IMR-90 (cell line): ENCODE results near the gene DEFB123. TPM values are rescaled to one million over a fixed set of nuclear protein-coding genes. Genes with fewer than 3 reads are reported as not detected.
A peak's percentile ranks its signal among the peaks of the same experiment; 100 is the strongest.

Source experiments
- ATAC-seq: fragments of 200-7000 bp; cut with Tn5 transposase; 2 replicates; pipeline ENCODE4 v1.9.1; 2020; ENCODE audit warnings: low read depth, mild to moderate bottlenecking, moderate library complexity
- BruUV-seq: library from RNA; stranded (reverse); fragments of 400-500 nt; replicated peaks from 2 replicates; lab custom pipeline; 2021; lab: Mats Ljungman, UMichigan
- CTCF ChIA-PET: fragments of 300-600 bp; formaldehyde crosslinking; extraction: SDS; loops from one replicate; lab custom pipeline; 2021; ENCODE audit warnings: antibody characterized with exemption; lab: Yijun Ruan, JAX
- POLR2A ChIA-PET: fragments of 300-600 bp; sonication (Branson Sonifier 250); formaldehyde crosslinking; loops from one replicate; lab custom pipeline; 2022; ENCODE audit warnings: antibody characterized with exemption; ENCODE audit not compliant: unreplicated experiment; lab: Charles Lee
- DNase-seq: peaks from one replicate; pipeline ENCODE4 v3.0.0; 2013
- H2AFZ ChIP-seq: replicated peaks from 2 replicates; pipeline ENCODE3; 2013; ENCODE audit warnings: low read length, mild to moderate bottlenecking; ENCODE audit not compliant: poor library complexity
- H2AK5ac ChIP-seq: 2 replicates; pipeline ENCODE4 v1.6.1; 2013; ENCODE audit warnings: low read depth, low read length, inconsistent platforms
- H2AK9ac ChIP-seq: replicated peaks from 2 replicates; pipeline ENCODE3; 2013; ENCODE audit warnings: mild to moderate bottlenecking, low read depth, low read length, moderate library complexity; ENCODE audit not compliant: poor library complexity
- H2BK120ac ChIP-seq: 2 replicates; pipeline ENCODE4 v1.6.1; 2013; ENCODE audit warnings: low read depth, low read length, inconsistent platforms
- H2BK15ac ChIP-seq: 3 replicates; pipeline ENCODE4 v1.6.1; 2013; ENCODE audit warnings: low read depth, low read length, inconsistent platforms
- H2BK20ac ChIP-seq: 2 replicates; pipeline ENCODE4 v1.6.1; 2013; ENCODE audit warnings: low read depth, mild to moderate bottlenecking, inconsistent platforms, low read length, moderate library complexity
- H2BK5ac ChIP-seq: 2 replicates; pipeline ENCODE4 v1.6.1; 2013; ENCODE audit warnings: mild to moderate bottlenecking, low read depth, low read length, inconsistent platforms; ENCODE audit not compliant: poor library complexity, severe bottlenecking
- H3K14ac ChIP-seq: replicated peaks from 2 replicates; pipeline ENCODE4 v1.6.1; 2013; ENCODE audit warnings: low read depth, low read length, inconsistent platforms
- H3K18ac ChIP-seq: 2 replicates; pipeline ENCODE4 v1.6.1; 2013; ENCODE audit warnings: low read depth, low read length, control low read depth
- H3K23ac ChIP-seq: 2 replicates; pipeline ENCODE4 v1.6.1; 2013; ENCODE audit warnings: low read depth, low read length, inconsistent platforms
- H3K27ac ChIP-seq: 2 replicates; pipeline ENCODE4 v1.5.1; 2013; ENCODE audit warnings: mild to moderate bottlenecking, control low read depth, low read length; ENCODE audit not compliant: insufficient read depth
- H3K27me3 ChIP-seq: 2 replicates; pipeline ENCODE4 v1.6.1; 2013; ENCODE audit warnings: low read length; ENCODE audit not compliant: control insufficient read depth, insufficient read depth
- H3K36me3 ChIP-seq: 2 replicates; pipeline ENCODE4 v1.6.1; 2013; ENCODE audit warnings: low read length, mixed read lengths; ENCODE audit not compliant: control insufficient read depth, insufficient read depth
- H3K4ac ChIP-seq: 2 replicates; pipeline ENCODE4 v1.6.1; 2013; ENCODE audit warnings: low read depth, low read length, inconsistent platforms
- H3K4me1 ChIP-seq: 2 replicates; pipeline ENCODE4 v1.6.1; 2013; ENCODE audit warnings: low read length, mixed read lengths; ENCODE audit not compliant: control insufficient read depth, insufficient read depth
- H3K4me2 ChIP-seq: 2 replicates; pipeline ENCODE4 v1.6.1; 2013; ENCODE audit warnings: low read depth, mild to moderate bottlenecking, control low read depth, low read length, moderate library complexity
- H3K4me3 ChIP-seq: 2 replicates; pipeline ENCODE4 v1.5.1; 2013; ENCODE audit warnings: low read depth, mild to moderate bottlenecking, control low read depth, low read length, moderate library complexity; ENCODE audit not compliant: insufficient read depth
- H3K56ac ChIP-seq: 2 replicates; pipeline ENCODE4 v1.6.1; 2013; ENCODE audit warnings: low read length, inconsistent platforms; ENCODE audit not compliant: insufficient read depth; ENCODE audit errors: extremely low read depth
- H3K79me1 ChIP-seq, 2 experiments: 2 replicates each; pipeline ENCODE4 v1.6.1; 2013; ENCODE audit warnings: low read length in 2 of 2, inconsistent platforms in 1 of 2, low read depth in 1 of 2
- H3K9ac ChIP-seq: 2 replicates; pipeline ENCODE4 v1.6.1; 2013; ENCODE audit warnings: low read depth, low read length, control low read depth
- H3K9me1 ChIP-seq: 2 replicates; pipeline ENCODE4 v1.6.1; 2013; ENCODE audit warnings: low read length, inconsistent platforms; ENCODE audit not compliant: insufficient read depth
- H3K9me3 ChIP-seq: 2 replicates; pipeline ENCODE4 v1.6.1; 2013; ENCODE audit warnings: low read length; ENCODE audit not compliant: control insufficient read depth, insufficient read depth
- H4K20me1 ChIP-seq: 2 replicates; pipeline ENCODE4 v1.6.1; 2013; ENCODE audit warnings: low read length, inconsistent platforms; ENCODE audit not compliant: insufficient read depth
- H4K5ac ChIP-seq: 2 replicates; pipeline ENCODE4 v1.6.1; 2013; ENCODE audit warnings: mild to moderate bottlenecking, low read depth, low read length, control low read depth
- H4K8ac ChIP-seq, 2 experiments: 2 replicates each; pipeline ENCODE4 v1.6.1; 2013; ENCODE audit warnings: low read depth in 2 of 2, low read length in 2 of 2, control low read depth in 1 of 2, inconsistent platforms in 1 of 2
- H4K91ac ChIP-seq: 2 replicates; pipeline ENCODE4 v1.6.1; 2013; ENCODE audit warnings: low read depth, low read length, inconsistent platforms; ENCODE audit not compliant: insufficient read depth
- BHLHE40 ChIP-seq: fragments of 150-350 bp; IDR thresholded peaks from 2 replicates; pipeline ENCODE4 v1.6.1; 2016; ENCODE audit warnings: mild to moderate bottlenecking, low read depth, low read length
- CEBPB ChIP-seq: IDR thresholded peaks from 2 replicates; pipeline ENCODE4 v1.6.1; 2012; ENCODE audit warnings: low read depth, low read length, improper control_type of control experiment
- CHD1 ChIP-seq: IDR thresholded peaks from 2 replicates; pipeline ENCODE4 v1.6.1; 2012; ENCODE audit warnings: low read depth, low read length, improper control_type of control experiment
- CTCF ChIP-seq: conservative IDR thresholded peaks from 2 replicates; pipeline ENCODE4 v1.5.1; 2012; ENCODE audit warnings: mild to moderate bottlenecking, low read depth, low read length, improper control_type of control experiment
- ELK1 ChIP-seq: fragments of 150-350 bp; IDR thresholded peaks from 2 replicates; pipeline ENCODE4 v1.6.1; 2016; ENCODE audit warnings: low read depth, mild to moderate bottlenecking, low read length, moderate library complexity, borderline replicate concordance
- FOS ChIP-seq: fragments of 150-350 bp; IDR thresholded peaks from 2 replicates; pipeline ENCODE4 v1.6.1; 2016; ENCODE audit warnings: low read depth, low read length
- MAZ ChIP-seq: IDR thresholded peaks from 2 replicates; pipeline ENCODE4 v1.6.1; 2012; ENCODE audit warnings: low read depth, mild to moderate bottlenecking, low read length, improper control_type of control experiment, moderate library complexity, borderline replicate concordance
- MXI1 ChIP-seq: IDR thresholded peaks from 2 replicates; pipeline ENCODE4 v1.6.1; 2012; ENCODE audit warnings: low read depth, mild to moderate bottlenecking, low read length, moderate library complexity, borderline replicate concordance
- NFE2L2 ChIP-seq: fragments of 150-350 bp; IDR thresholded peaks from 2 replicates; pipeline ENCODE4 v1.6.1; 2016; ENCODE audit warnings: low read depth, mild to moderate bottlenecking, low read length
- POLR2A ChIP-seq: IDR thresholded peaks from 2 replicates; pipeline ENCODE4 v1.6.1; 2012; ENCODE audit warnings: mild to moderate bottlenecking, low read depth, low read length
- RAD21 ChIP-seq: IDR thresholded peaks from 2 replicates; pipeline ENCODE4 v1.6.1; 2012; ENCODE audit warnings: low read length, improper control_type of control experiment
- RCOR1 ChIP-seq: IDR thresholded peaks from 2 replicates; pipeline ENCODE4 v1.6.1; 2012; ENCODE audit warnings: mild to moderate bottlenecking, low read length, improper control_type of control experiment; ENCODE audit not compliant: insufficient replicate concordance
- RFX5 ChIP-seq: IDR thresholded peaks from 2 replicates; pipeline ENCODE4 v1.8.0; 2012; ENCODE audit warnings: low read depth, mild to moderate bottlenecking, low read length, moderate library complexity
- SMC3 ChIP-seq: fragments of 150-350 bp; IDR thresholded peaks from 2 replicates; pipeline ENCODE4 v1.6.1; 2016; ENCODE audit warnings: low read depth, mild to moderate bottlenecking, antibody characterized with exemption, low read length, moderate library complexity
- USF2 ChIP-seq: fragments of 150-350 bp; IDR thresholded peaks from 2 replicates; pipeline ENCODE4 v1.6.1; 2017; ENCODE audit warnings: mild to moderate bottlenecking, antibody characterized with exemption, low read length, low read depth
- WGBS, 2 experiments: methylation state at CpG; one replicate each; pipeline versions ENCODE4 v1.1.5 to v1.1.7; 2013; ENCODE audit warnings: missing lambda C conversion rate in 2 of 2; ENCODE audit not compliant: insufficient read length in 1 of 2; ENCODE audit errors: extremely low coverage in 2 of 2; 5-methylcytosine and 5-hydroxymethylcytosine counted together
- dilution Hi-C: fragments of 300-500 bp; cut with HindIII; formaldehyde crosslinking; loops from one replicate; pipeline ENCODE4 v1.14.3; 2018; ENCODE audit warnings: low sequenced_read_pairs; ENCODE audit not compliant: unreplicated experiment
- in situ Hi-C: fragments of 300-500 bp; cut with MboI; formaldehyde crosslinking; loops from 3 replicates; pipeline ENCODE4 v1.14.3; 2019; ENCODE audit warnings: low sequenced_read_pairs, inconsistent platforms, mixed read lengths
- intact Hi-C: fragments of 100-400 bp; cut with micrococcal nuclease; formaldehyde crosslinking; loops from 2 replicates; pipeline ENCODE4 v1.10.0; 2022
- polyA plus RNA-seq, 3 experiments: library from polyadenylated mRNA; depleted of rRNA; stranded (reverse); fragments of >200 nt; gene quantifications; 2 replicates each; pipeline ENCODE4 v1.2.3, GENCODE V29; 2012; ENCODE audit warnings: low replicate concordance in 1 of 3
- total RNA-seq: library from RNA; depleted of rRNA; stranded (reverse); fragments of >200 nt; gene quantifications from 2 replicates; pipeline ENCODE4 v1.2.3, GENCODE V29; 2012

DEFB123 gene
- total and polyA plus RNA-seq, 2 of the 4 experiments (the other 2 are of a cell fraction) = not detected

- no peaks in the 10 kb centered on the region for H3K79me1 ChIP-seq
- no peak overlapping the region for H3K56ac ChIP-seq
- intact Hi-C loops (no loop called here), dilution Hi-C loops (no loop called here), in situ Hi-C loops (no loop called here)
- no peak overlapping the region for H4K8ac ChIP-seq
- WGBS, 2 experiments = 45% methylated on average over 26 of the region's 36 CpGs; no CpG with 5 or more reads in 1 of the 2 experiments
- H3K9me1 ChIP-seq = no peaks in the 10 kb centered on the region
- no peak overlapping the region for H3K23ac ChIP-seq
- no peaks in the 10 kb centered on the region for H3K4me1 ChIP-seq
- H3K27ac ChIP-seq = no peak overlapping the region
- no peak overlapping the region for H3K9ac ChIP-seq
- ATAC-seq = no peak
- H2AFZ ChIP-seq = peak overlapping the region; percentile 51
- no peaks in the 10 kb centered on the region for H3K36me3 ChIP-seq
- H2BK15ac ChIP-seq = no peak overlapping the region
- H4K91ac ChIP-seq = no peak overlapping the region
- H3K14ac ChIP-seq = no peak overlapping the region
- H4K20me1 ChIP-seq = no peaks in the 10 kb centered on the region
- no peak overlapping the region for H2BK20ac ChIP-seq
- POLR2A ChIA-PET = no interaction called here
- no peak overlapping the region for H2BK120ac ChIP-seq
- CTCF ChIA-PET = interaction anchor here (0.6 to 1.1 kb wide), 2 partner anchors 19 to 204 kb away, joined by 5 read pairs; no protein-coding TSS in a partner anchor
- no TSS peak for BruUV-seq
- H2AK9ac ChIP-seq = peak overlapping the region; percentile 24
- TF ChIP-seq SMC3 = no peak
- TF ChIP-seq CTCF = no peak
- TF ChIP-seq POLR2A = no peak
- TF ChIP-seq BHLHE40 = no peak
- no peak for TF ChIP-seq RFX5
- no peak for TF ChIP-seq RAD21
- no peak for TF ChIP-seq RCOR1
- TF ChIP-seq MAZ = no peak
- TF ChIP-seq MXI1 = no peak
- no peak for TF ChIP-seq FOS
- no peak for TF ChIP-seq USF2
- no peak for TF ChIP-seq NFE2L2
- no peak for TF ChIP-seq CHD1
- no peak for TF ChIP-seq ELK1
- TF ChIP-seq CEBPB = no peak
- peaks cover 13% of the 10 kb centered on the region for H3K27me3 ChIP-seq
- no peaks in the 10 kb centered on the region for H3K9me3 ChIP-seq
- H3K4ac ChIP-seq = no peak overlapping the region
- no peak overlapping the region for H3K18ac ChIP-seq
- H2BK5ac ChIP-seq = no peak overlapping the region
- no peak overlapping the region for H3K4me3 ChIP-seq
- H4K5ac ChIP-seq = no peak overlapping the region
- DNase-seq = no peak
- no peak overlapping the region for H2AK5ac ChIP-seq
- H3K4me2 ChIP-seq = no peak overlapping the region
These were observed 43.6 kb downstream of the DEFB123 start for GRCh38 chr20:31484001-31484400.
